OCI-LY1 (cell line): ENCODE measurements around the gene ADAMTS15.

Experiments
- H2AFZ ChIP-seq: fragments of 200-600 bp; sonication (generic), shearing (Covaris generic); 2 replicates; pipeline ENCODE4 v1.6.0; 2014; ENCODE audit warnings: antibody characterized with exemption, mild to moderate bottlenecking, low read length
- H3F3A ChIP-seq: fragments of 200-600 bp; sonication (generic), shearing (Covaris generic); 2 replicates; pipeline ENCODE4 v1.6.0; 2014; ENCODE audit warnings: mild to moderate bottlenecking, antibody characterized with exemption, low read length, moderate library complexity; ENCODE audit not compliant: insufficient read depth
- H3K27ac ChIP-seq: fragments of 200-600 bp; sonication (generic); 2 replicates; pipeline ENCODE4 v1.5.1; 2014; ENCODE audit warnings: low read length, mixed run types, mild to moderate bottlenecking, low read depth; ENCODE audit not compliant: poor library complexity, severe bottlenecking
- H3K27me3 ChIP-seq: fragments of 200-600 bp; sonication (generic); 2 replicates; pipeline ENCODE4 v1.6.0; 2014; ENCODE audit warnings: antibody characterized with exemption, mild to moderate bottlenecking, low read length, moderate library complexity; ENCODE audit not compliant: insufficient read depth
- H3K36me3 ChIP-seq: fragments of 200-600 bp; sonication (generic); 2 replicates; pipeline ENCODE4 v1.6.1; 2014; ENCODE audit warnings: mild to moderate bottlenecking, antibody characterized with exemption, low read length, moderate library complexity, mixed read lengths; ENCODE audit not compliant: insufficient read depth
- H3K4me1 ChIP-seq: fragments of 200-600 bp; sonication (generic); 2 replicates; pipeline ENCODE4 v1.5.1; 2014; ENCODE audit warnings: mild to moderate bottlenecking, low read length, moderate library complexity; ENCODE audit not compliant: insufficient read depth, severe bottlenecking
- H3K4me2 ChIP-seq: fragments of 200-600 bp; sonication (generic), shearing (Covaris generic); 2 replicates; pipeline ENCODE4 v1.6.1; 2014; ENCODE audit warnings: low read length
- H3K4me3 ChIP-seq: fragments of 200-600 bp; sonication (generic); 2 replicates; pipeline ENCODE4 v1.5.1; 2014; ENCODE audit warnings: low read length, low read depth, mild to moderate bottlenecking, mixed read lengths; ENCODE audit not compliant: poor library complexity, severe bottlenecking
- H3K79me2 ChIP-seq: fragments of 200-600 bp; shearing (Covaris generic); 2 replicates; pipeline ENCODE4 v1.6.1; 2016; ENCODE audit warnings: mixed run types, low read length, mixed read lengths; ENCODE audit not compliant: insufficient read depth
- H3K9ac ChIP-seq: fragments of 200-600 bp; sonication (generic), shearing (Covaris generic); 2 replicates; pipeline ENCODE4 v1.6.1; 2014; ENCODE audit warnings: mild to moderate bottlenecking, low read length, mixed read lengths
- H3K9me2 ChIP-seq: fragments of 200-600 bp; sonication (generic), shearing (Covaris generic); 2 replicates; pipeline ENCODE4 v1.6.1; 2014; ENCODE audit warnings: low read depth, mild to moderate bottlenecking, low read length, mixed read lengths
- H3K9me3 ChIP-seq: fragments of 200-600 bp; shearing (Covaris generic); 2 replicates; pipeline ENCODE4 v1.6.1; 2014; ENCODE audit warnings: low read length, mixed read lengths
- H4K20me1 ChIP-seq: fragments of 200-600 bp; sonication (generic), shearing (Covaris generic); 2 replicates; pipeline ENCODE4 v1.6.0; 2016; ENCODE audit warnings: mild to moderate bottlenecking, low read length; ENCODE audit not compliant: insufficient read depth
- EZH2 ChIP-seq: fragments of 200-600 bp; sonication (generic), shearing (Covaris generic); IDR thresholded peaks from 2 replicates; pipeline ENCODE4 v1.8.0; 2017; ENCODE audit warnings: borderline replicate concordance, mixed run types, mild to moderate bottlenecking, antibody characterized with exemption, low read length, moderate library complexity, mixed read lengths
- TF ChIP-seq, protein P1 (sequence below): fragments of 200-600 bp; sonication (generic), shearing (Covaris generic); IDR thresholded peaks from 2 replicates; pipeline ENCODE4 v1.5.1; 2017; ENCODE audit warnings: mild to moderate bottlenecking, antibody characterized with exemption, low read length, moderate library complexity, mixed read lengths

Gene ADAMTS15

DNA sequence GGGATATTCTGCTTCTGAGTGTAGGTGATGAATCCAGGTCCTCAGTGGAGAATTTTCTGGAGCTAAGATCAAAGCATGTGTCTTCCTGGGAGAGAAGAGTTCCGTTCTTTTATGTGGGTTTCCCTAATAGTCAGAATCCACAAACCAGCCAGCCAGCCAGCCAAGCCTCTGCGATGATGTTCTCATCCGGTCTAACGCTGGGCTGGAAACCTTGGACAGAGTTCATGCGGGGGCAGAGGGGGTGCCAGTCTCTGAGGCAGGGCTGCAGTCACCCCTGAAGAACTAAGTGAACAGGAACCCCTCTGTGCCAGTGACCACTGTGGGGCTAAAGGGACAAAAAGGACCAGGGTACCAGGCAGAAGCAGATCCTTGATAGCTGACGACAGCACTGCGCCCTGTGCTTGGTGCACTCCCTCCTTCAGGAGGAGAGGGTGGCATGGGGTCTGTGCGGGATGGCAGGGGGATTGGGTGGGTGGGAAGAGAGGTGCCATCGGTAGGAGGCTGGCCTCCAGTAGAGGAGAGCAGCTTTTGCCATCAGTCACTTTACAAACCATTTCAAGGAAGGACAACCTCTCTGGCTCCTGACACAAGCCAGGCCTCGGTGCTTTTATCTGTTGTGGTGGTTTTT lies 27.1 kb downstream of the ADAMTS15 start:
- no peaks in the 10 kb centered on the region for H4K20me1 ChIP-seq
- no peaks in the 10 kb centered on the region for H3K36me3 ChIP-seq
- H3K9me2 ChIP-seq = no peaks in the 10 kb centered on the region
- no peaks in the 10 kb centered on the region for H3K27me3 ChIP-seq
- H3K4me2 ChIP-seq = no peak overlapping the region
- TF ChIP-seq, protein P1, sequence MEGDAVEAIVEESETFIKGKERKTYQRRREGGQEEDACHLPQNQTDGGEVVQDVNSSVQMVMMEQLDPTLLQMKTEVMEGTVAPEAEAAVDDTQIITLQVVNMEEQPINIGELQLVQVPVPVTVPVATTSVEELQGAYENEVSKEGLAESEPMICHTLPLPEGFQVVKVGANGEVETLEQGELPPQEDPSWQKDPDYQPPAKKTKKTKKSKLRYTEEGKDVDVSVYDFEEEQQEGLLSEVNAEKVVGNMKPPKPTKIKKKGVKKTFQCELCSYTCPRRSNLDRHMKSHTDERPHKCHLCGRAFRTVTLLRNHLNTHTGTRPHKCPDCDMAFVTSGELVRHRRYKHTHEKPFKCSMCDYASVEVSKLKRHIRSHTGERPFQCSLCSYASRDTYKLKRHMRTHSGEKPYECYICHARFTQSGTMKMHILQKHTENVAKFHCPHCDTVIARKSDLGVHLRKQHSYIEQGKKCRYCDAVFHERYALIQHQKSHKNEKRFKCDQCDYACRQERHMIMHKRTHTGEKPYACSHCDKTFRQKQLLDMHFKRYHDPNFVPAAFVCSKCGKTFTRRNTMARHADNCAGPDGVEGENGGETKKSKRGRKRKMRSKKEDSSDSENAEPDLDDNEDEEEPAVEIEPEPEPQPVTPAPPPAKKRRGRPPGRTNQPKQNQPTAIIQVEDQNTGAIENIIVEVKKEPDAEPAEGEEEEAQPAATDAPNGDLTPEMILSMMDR = no peak
- no peak for TF ChIP-seq EZH2
- no peak overlapping the region for H3K4me3 ChIP-seq
- H3F3A ChIP-seq = no peaks in the 10 kb centered on the region
- no peaks in the 10 kb centered on the region for H3K4me1 ChIP-seq
- H2AFZ ChIP-seq = no peak overlapping the region
- H3K9ac ChIP-seq = no peak overlapping the region
- H3K79me2 ChIP-seq = no peaks in the 10 kb centered on the region
- H3K9me3 ChIP-seq = no peaks in the 10 kb centered on the region
- H3K27ac ChIP-seq = no peak overlapping the region

DNA sequence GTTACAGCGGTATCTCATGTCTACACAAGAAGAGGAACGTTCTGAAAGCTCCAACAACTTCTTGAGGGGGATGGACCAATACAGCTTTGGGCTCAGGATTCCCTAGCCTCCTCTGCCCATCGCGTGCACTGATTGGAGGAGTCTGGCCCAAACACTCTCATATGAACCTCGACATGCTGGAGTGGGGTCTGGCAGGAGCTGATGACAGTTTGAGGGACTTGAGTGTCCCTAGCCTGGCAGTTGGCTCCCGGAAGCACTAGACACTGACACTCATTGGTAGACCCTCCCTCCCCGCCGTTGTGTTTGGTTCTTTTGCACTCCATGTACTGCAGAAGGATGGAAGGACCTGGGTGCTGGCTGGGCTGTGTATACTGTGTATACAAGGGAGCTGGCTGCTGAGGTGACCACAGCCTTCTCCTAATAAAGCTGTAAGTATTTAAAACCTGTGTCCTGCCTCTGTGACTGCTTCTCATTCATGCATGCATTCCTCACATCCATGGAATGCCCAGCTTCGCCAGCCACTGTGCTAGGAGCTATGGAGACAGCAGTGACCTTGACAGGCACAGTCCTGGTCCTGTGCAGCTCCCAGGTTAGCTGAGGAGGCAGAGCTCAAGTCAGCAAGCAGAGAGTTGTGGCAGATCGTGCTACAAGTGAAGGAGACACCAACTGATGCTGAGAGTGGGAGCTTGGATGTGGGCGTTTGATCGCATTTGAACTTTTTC lies 27.9 kb downstream of the ADAMTS15 start:
- H3K79me2 ChIP-seq = no peaks in the 10 kb centered on the region
- H3K9me3 ChIP-seq = no peaks in the 10 kb centered on the region
- no peak overlapping the region for H3K9ac ChIP-seq
- H3K27me3 ChIP-seq = no peaks in the 10 kb centered on the region
- no peaks in the 10 kb centered on the region for H3K9me2 ChIP-seq
- H2AFZ ChIP-seq = no peak overlapping the region
- H3K27ac ChIP-seq = no peak overlapping the region
- H3K36me3 ChIP-seq = no peaks in the 10 kb centered on the region
- H3K4me2 ChIP-seq = no peak overlapping the region
- TF ChIP-seq, protein P1 = no peak
- TF ChIP-seq EZH2 = no peak
- no peaks in the 10 kb centered on the region for H3K4me1 ChIP-seq
- no peak overlapping the region for H3K4me3 ChIP-seq
- H3F3A ChIP-seq = no peaks in the 10 kb centered on the region
- no peaks in the 10 kb centered on the region for H4K20me1 ChIP-seq

DNA sequence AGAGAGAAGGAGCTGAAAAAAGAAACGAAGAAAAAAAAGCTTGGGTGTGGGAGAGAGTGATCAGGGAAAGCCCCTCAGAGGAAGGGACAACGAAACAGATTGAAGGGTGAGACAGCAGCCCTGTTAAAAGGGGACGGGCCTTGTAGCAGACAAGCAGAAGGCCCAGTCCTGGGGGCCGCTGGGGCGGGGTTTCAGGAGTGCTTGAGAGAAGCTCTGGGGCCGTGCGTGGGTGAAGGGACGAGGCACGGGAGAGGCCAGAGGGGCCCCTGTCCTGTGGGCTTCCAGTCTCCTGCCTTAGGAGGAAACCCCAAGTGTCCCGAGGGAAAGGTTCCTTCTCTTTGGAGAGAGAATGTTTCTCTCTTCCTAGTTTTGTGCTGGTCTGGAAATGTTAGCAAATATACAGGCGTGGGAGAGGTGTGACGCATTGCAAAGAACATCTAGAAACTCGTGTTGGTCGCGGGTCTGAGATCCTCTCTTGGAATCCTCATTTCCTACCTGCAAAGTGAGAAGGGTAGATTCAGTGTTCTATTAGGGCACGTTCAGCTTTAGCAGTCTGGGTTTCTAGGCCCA lies 28.6 kb downstream of the ADAMTS15 start:
- Histone ChIP-seq H4K20me1 (no peaks in the 10 kb centered on the region), H3K9ac (no peak overlapping the region), H3K36me3 (no peaks in the 10 kb centered on the region), H2AFZ (no peak overlapping the region), H3F3A (no peaks in the 10 kb centered on the region), H3K9me3 (no peaks in the 10 kb centered on the region), H3K27ac (no peak overlapping the region), H3K4me1 (no peaks in the 10 kb centered on the region), H3K4me3 (no peak overlapping the region), H3K9me2 (no peaks in the 10 kb centered on the region), H3K4me2 (no peak overlapping the region), H3K27me3 (no peaks in the 10 kb centered on the region), H3K79me2 (no peaks in the 10 kb centered on the region)
- TF ChIP-seq, protein P1 = no peak
- no peak for TF ChIP-seq EZH2
